GM13977 (cell line): ENCODE data around the gene TNFSF13.
"Not testable (repeated sequence)": the region's sequence is repeated elsewhere in the genome, so short reads cannot be mapped to it uniquely, and the experiment has no call there.

Experiments used
- DNase-seq: peaks from one replicate; pipeline ENCODE4 v3.0.0; 2012; ENCODE audit warnings: low spot score
- CTCF ChIP-seq: IDR thresholded peaks from 2 replicates; pipeline ENCODE4 v1.5.1; 2012; ENCODE audit warnings: mild to moderate bottlenecking, control low read depth; ENCODE audit not compliant: insufficient read depth; ENCODE audit errors: extremely low read depth, missing control alignments
- in situ Hi-C: fragments of 300-500 bp; cut with MboI; formaldehyde crosslinking; loops from one replicate; pipeline ENCODE4 v1.12.0; 2022; ENCODE audit warnings: low sequenced_read_pairs, low pct_unique_long_range_greater_than_20kb, mixed read lengths, inconsistent platforms; ENCODE audit not compliant: unreplicated experiment

TNFSF13 gene

GRCh38 chr17:7590743-7591142 lies 32.2 kb downstream of the TNFSF13 start:
- no peak for DNase-seq
- no peak for TF ChIP-seq CTCF
- in situ Hi-C loops = no loop called here

GRCh38 chr17:7591596-7591995 lies 33.0 kb downstream of the TNFSF13 start:
- no peak for TF ChIP-seq CTCF
- in situ Hi-C loops = no loop called here
- DNase-seq = no peak

- DNase-seq = no peak
- no peak for TF ChIP-seq CTCF
- in situ Hi-C loops = no loop called here
These were observed 34.0 kb downstream of the TNFSF13 start for GRCh38 chr17:7592422-7593021.

GRCh38 chr17:7593296-7593695 lies 34.7 kb downstream of the TNFSF13 start:
- in situ Hi-C loops = no loop called here
- DNase-seq = no peak
- no peak for TF ChIP-seq CTCF

GRCh38 chr17:7597561-7597960 lies 39.0 kb downstream of the TNFSF13 start:
- DNase-seq, in situ Hi-C loops: not testable (repeated sequence)

GRCh38 chr17:7606280-7606679 lies 47.7 kb downstream of the TNFSF13 start:
- DNase-seq = no peak
- in situ Hi-C loops = no loop called here
- TF ChIP-seq CTCF = no peak

GRCh38 chr17:7610641-7611040 lies 52.1 kb downstream of the TNFSF13 start:
- no peak for TF ChIP-seq CTCF
- DNase-seq = no peak

More at GRCh38 chr17:7610641-7611040, 52.1 kb downstream of the TNFSF13 start:
- in situ Hi-C loops = no loop called here
